ENCODE results near the gene FBXO5. TPM values are rescaled to one million over a fixed set of nuclear protein-coding genes. Genes with fewer than 3 reads are reported as not detected.

FBXO5 gene
- total RNA-seq, 1 donor from 2014 or later, result 29.6 TPM

DNA sequence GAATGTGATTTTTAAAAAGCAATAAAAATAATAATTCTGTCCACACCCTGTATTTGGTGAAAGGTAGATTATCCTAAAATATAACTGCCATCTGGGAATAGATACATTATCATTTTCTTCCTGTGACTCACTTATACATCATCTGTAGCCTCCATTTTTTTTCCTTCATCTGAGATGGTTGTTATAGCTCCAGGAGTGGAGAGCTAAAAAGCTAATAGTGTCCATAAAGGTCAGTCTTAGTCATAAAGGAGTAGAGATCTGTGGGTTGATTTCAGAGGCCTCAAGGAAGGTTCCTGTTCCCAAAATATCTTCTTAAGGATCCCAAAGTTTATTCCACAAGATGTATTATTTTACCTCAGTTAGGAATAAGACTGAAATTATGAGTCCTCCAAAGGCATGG lies 41.1 kb downstream of the FBXO5 start:
- TF ChIP-seq CTCF (conservative IDR thresholded peaks at IDR 0.05), result no peak
- H3K27me3 Mint-ChIP-seq, result no peaks in the 10 kb centered on the region
- H3K9me3 Mint-ChIP-seq, result no peaks in the 10 kb centered on the region
- no peaks in the 10 kb centered on the region for H3K36me3 Mint-ChIP-seq
- H3K27ac Mint-ChIP-seq, result no peak overlapping the region
- no peak overlapping the region for H3K4me3 Mint-ChIP-seq
- H3K4me1 Mint-ChIP-seq (ENCODE audit: unreplicated experiment), result no peaks in the 10 kb centered on the region
- DNase-seq (ENCODE audit: extremely low spot score, unreplicated experiment), result no peak

DNA sequence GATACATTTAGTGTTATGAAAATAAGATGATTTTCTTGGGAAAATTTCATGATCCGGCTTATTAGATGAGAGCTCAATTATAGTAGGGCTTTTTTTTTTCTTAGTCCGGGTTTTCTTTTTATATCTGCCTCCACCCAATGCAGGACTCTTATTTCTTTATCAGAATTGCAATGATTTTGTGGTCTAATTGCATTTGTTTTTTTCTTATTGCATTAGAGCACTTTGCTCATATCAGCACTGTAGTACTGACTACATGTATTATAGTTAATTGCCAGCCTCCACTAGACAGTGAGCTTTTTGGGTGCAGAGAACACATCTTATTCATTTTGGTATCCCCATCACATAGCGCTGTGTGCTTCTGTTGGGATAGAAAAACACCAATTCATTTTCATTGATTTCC lies 50.0 kb downstream of the FBXO5 start:
- Mint-ChIP-seq H3K36me3 (no peaks in the 10 kb centered on the region), H3K4me1 (ENCODE audit: unreplicated experiment) (no peaks in the 10 kb centered on the region), H3K27me3 (peaks cover 3% of the 10 kb centered on the region), H3K27ac (no peak overlapping the region), H3K4me3 (no peak overlapping the region), H3K9me3 (no peaks in the 10 kb centered on the region)
- no peak for TF ChIP-seq CTCF (conservative IDR thresholded peaks at IDR 0.05)
- DNase-seq (ENCODE audit: extremely low spot score, unreplicated experiment), result no peak

DNA sequence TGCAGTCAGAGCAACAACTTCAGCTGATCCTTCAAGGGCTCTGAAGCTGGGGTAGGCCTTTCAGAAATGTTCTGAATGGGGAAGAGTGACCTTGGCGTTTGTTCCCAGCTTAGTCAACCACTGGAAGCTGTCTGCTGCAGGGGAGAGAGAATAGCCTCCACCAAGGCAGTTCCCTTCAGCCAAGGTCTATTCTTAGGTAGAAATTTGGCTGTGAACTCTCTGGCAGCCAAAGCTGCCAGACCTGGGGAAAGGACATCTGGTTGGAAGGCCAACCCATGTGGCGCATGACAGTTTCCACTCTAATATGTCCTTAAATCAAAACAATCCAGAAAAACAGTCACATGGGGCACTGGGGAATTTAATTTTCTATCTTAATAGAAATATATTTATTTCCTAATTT lies 60.1 kb downstream of the FBXO5 start:
- H3K9me3 Mint-ChIP-seq, result no peaks in the 10 kb centered on the region
- H3K4me3 Mint-ChIP-seq, result no peak overlapping the region
- no peaks in the 10 kb centered on the region for H3K4me1 Mint-ChIP-seq (ENCODE audit: unreplicated experiment)
- DNase-seq (ENCODE audit: extremely low spot score, unreplicated experiment), result no peak
- no peaks in the 10 kb centered on the region for H3K36me3 Mint-ChIP-seq
- no peak overlapping the region for H3K27ac Mint-ChIP-seq
- H3K27me3 Mint-ChIP-seq, result no peaks in the 10 kb centered on the region
- TF ChIP-seq CTCF (conservative IDR thresholded peaks at IDR 0.05), result no peak

Other genes with a start within 250 kb of the FBXO5 start
- not detected in 2 replicates for gene VIP, start 232.2 kb downstream of the FBXO5 start, total RNA-seq (ENCODE audit: low replicate concordance)
- gene MTRF1L, start 19.7 kb upstream of the FBXO5 start, total RNA-seq (ENCODE audit: low replicate concordance), result 17.3 and 18.8 TPM in 2 replicates
- gene RGS17, start 148.2 kb upstream of the FBXO5 start, total RNA-seq (ENCODE audit: low replicate concordance), result 2.3 and 3.7 TPM in 2 replicates